H1 (cell line): ENCODE data around the gene LRP5. TPM values are rescaled to one million over a fixed set of nuclear protein-coding genes. Genes with fewer than 3 reads are reported as not detected.

ENCODE experiments used
- CBX5 ChIP-seq: fragments of 300-800, 300-1000 bp; sonication (generic); IDR thresholded peaks from 2 replicates; pipeline ENCODE4 v1.7.1; 2016; ENCODE audit warnings: antibody characterized with exemption, low read length, low read depth
- CHD7 ChIP-seq: fragments of 300-600 bp; sonication (generic); IDR thresholded peaks from 2 replicates; pipeline ENCODE4 v1.7.1; 2012; ENCODE audit warnings: low read length, moderate library complexity, mild to moderate bottlenecking, inconsistent platforms; ENCODE audit not compliant: insufficient replicate concordance
- KDM1A ChIP-seq: fragments of 200-600, 300-600 bp; sonication (generic); IDR thresholded peaks from 2 replicates; pipeline ENCODE4 v1.7.1; 2016; ENCODE audit warnings: mild to moderate bottlenecking, low read length, borderline replicate concordance
- NRF1 ChIP-seq: IDR thresholded peaks from 2 replicates; pipeline ENCODE4 v1.6.1; 2011; ENCODE audit warnings: mild to moderate bottlenecking, low read depth, low read length, improper control_type of control experiment
- RAD21 ChIP-seq, 2 experiments: IDR thresholded peaks in 1 of 2; conservative IDR thresholded peaks in 1 of 2; 2 replicates each; pipeline ENCODE4 v1.6.1; 2011; ENCODE audit warnings: low read depth in 2 of 2, low read length in 2 of 2, improper control_type of control experiment in 1 of 2, inconsistent platforms in 1 of 2, mild to moderate bottlenecking in 1 of 2, moderate library complexity in 1 of 2
- SIX5 ChIP-seq: IDR thresholded peaks from 2 replicates; pipeline ENCODE4 v1.6.1; 2011; ENCODE audit warnings: mild to moderate bottlenecking, low read depth, low read length
- USF2 ChIP-seq: IDR thresholded peaks from 2 replicates; pipeline ENCODE4 v1.6.1; 2011; ENCODE audit warnings: low read length, improper control_type of control experiment
- polyA plus RNA-seq, 7 experiments: library from polyadenylated mRNA; depleted of rRNA in 3 of 7; stranded (reverse) in 5 of 7; unstranded in 2 of 7; fragments of >200 nt in 5 of 7; fragments of 200-250 nt in 2 of 7; gene quantifications; 1 replicate in 5 of 7; 2 replicates in 1 of 7; 4 replicates in 1 of 7; pipeline versions ENCODE4 v1.2.1 to v1.2.3, GENCODE V29; 2011 to 2013; ENCODE audit warnings: missing spikeins in 2 of 7, mixed read lengths in 2 of 7
- total RNA-seq: library from RNA; stranded (reverse); fragmentation: NEBNext Ultra II Directional; extraction: Animal tissue kit (Norgen Biotek cat#: 25700); gene quantifications from 2 replicates; pipeline ENCODE4 v1.2.1, GENCODE V29; 2021

The LRP5 gene
- total and polyA plus RNA-seq, 2 of the 8 experiments (the other 6 are each of a cell fraction or from before 2014, with no cell fraction given) = 19.0 to 38.9 TPM

GRCh38 chr11:68431984-68432645, 119.7 kb downstream of the LRP5 start (continued):
- TF ChIP-seq CHD7 (no peak), RAD21 (IDR thresholded peaks at IDR 0.05 in 1 of 2, conservative IDR thresholded peaks at IDR 0.05 in 1 of 2; ENCODE audit: low read depth in 2 of 2, low read length in 2 of 2) (no peak), USF2 (no peak), CBX5 (no peak), SIX5 (no peak), NRF1 (no peak), KDM1A (no peak)
